CD14-positive monocyte (primary cell): ENCODE measurements around the gene BAD. TPM values are rescaled to one million over a fixed set of nuclear protein-coding genes. Genes with fewer than 3 reads are reported as not detected.
A peak's percentile ranks its signal among the peaks of the same experiment; 100 is the strongest.

Experiments
- DNase-seq, 3 donors: peaks; one replicate each; pipeline ENCODE4 v3.0.0-alpha.2; 2011 to 2022
- H2AFZ ChIP-seq: 2 replicates; pipeline ENCODE4 v1.6.0; 2012; ENCODE audit warnings: mild to moderate bottlenecking, low read depth, low read length, inconsistent platforms; ENCODE audit not compliant: insufficient read depth, poor library complexity, severe bottlenecking
- H3K27ac ChIP-seq, 2 donors: 1 replicate in 1 of 2; 2 replicates in 1 of 2; pipeline ENCODE4 v1.5.1; 2012 to 2013; ENCODE audit warnings: low read length in 2 of 2, control low read depth in 1 of 2, inconsistent platforms in 1 of 2, low read depth in 1 of 2, mild to moderate bottlenecking in 1 of 2
- H3K27me3 ChIP-seq, 2 donors: one replicate each; pipeline versions ENCODE4 v1.6.0 to v1.6.1; 2011 to 2013; ENCODE audit warnings: low read length in 2 of 2; ENCODE audit not compliant: control insufficient read depth in 2 of 2, insufficient read depth in 2 of 2
- H3K36me3 ChIP-seq, 2 donors: replicated peaks in 1 of 2; 1 replicate in 1 of 2; 2 replicates in 1 of 2; pipeline versions ENCODE4 v1.5.1 to v1.6.1; 2012 to 2013; ENCODE audit warnings: low read length in 2 of 2, control low read depth in 1 of 2, inconsistent platforms in 1 of 2, mild to moderate bottlenecking in 1 of 2; ENCODE audit not compliant: insufficient read depth in 2 of 2, control insufficient read depth in 1 of 2
- H3K4me1 ChIP-seq, 2 donors: 1 replicate in 1 of 2; 2 replicates in 1 of 2; pipeline versions ENCODE4 v1.5.1 to v1.6.1; 2012 to 2013; ENCODE audit warnings: low read length in 2 of 2, control low read depth in 1 of 2, inconsistent platforms in 1 of 2, mild to moderate bottlenecking in 1 of 2, moderate library complexity in 1 of 2; ENCODE audit not compliant: insufficient read depth in 2 of 2, control insufficient read depth in 1 of 2
- H3K4me2 ChIP-seq: replicated peaks from 2 replicates; pipeline ENCODE3; 2012; ENCODE audit warnings: low read length, moderate library complexity, mild to moderate bottlenecking; ENCODE audit not compliant: poor library complexity, severe bottlenecking; ENCODE audit errors: extremely low read depth
- H3K4me3 ChIP-seq, 3 experiments: fragments of 200-600 bp in 1 of 3; sonication (generic) in 1 of 3; replicated peaks in 1 of 3; 1 replicate in 2 of 3; 2 replicates in 1 of 3; pipeline ENCODE4 v1.5.1; 2011 to 2013; ENCODE audit warnings: low read length in 3 of 3, mild to moderate bottlenecking in 3 of 3, control low read depth in 2 of 3, low read depth in 2 of 3, inconsistent platforms in 1 of 3, moderate library complexity in 1 of 3
- H3K79me2 ChIP-seq: 2 replicates; pipeline ENCODE4 v1.6.0; 2012; ENCODE audit warnings: mild to moderate bottlenecking, control low read depth, inconsistent platforms, low read length, moderate library complexity; ENCODE audit not compliant: insufficient read depth
- H3K9ac ChIP-seq: 2 replicates; pipeline ENCODE4 v1.6.0; 2017; ENCODE audit warnings: low read length, mild to moderate bottlenecking; ENCODE audit not compliant: insufficient read depth, poor library complexity, severe bottlenecking
- H3K9me3 ChIP-seq, 2 donors: replicated peaks in 1 of 2; 1 replicate in 1 of 2; 2 replicates in 1 of 2; pipeline versions ENCODE4 v1.5.1 to v1.6.1; 2012 to 2013; ENCODE audit warnings: low read length in 2 of 2, control low read depth in 1 of 2; ENCODE audit not compliant: control insufficient read depth in 1 of 2, insufficient read depth in 1 of 2
- H4K20me1 ChIP-seq: 2 replicates; pipeline ENCODE4 v1.6.0; 2012; ENCODE audit warnings: mild to moderate bottlenecking, low read length, control low read depth, moderate library complexity; ENCODE audit not compliant: insufficient read depth
- H3K27ac Mint-ChIP-seq, 7 donors: one replicate each; pipeline ENCODE4 v1.8.0; 2020; ENCODE audit warnings: mild to moderate bottlenecking in 7 of 7, mixed read lengths in 7 of 7, moderate library complexity in 6 of 7, inconsistent platforms in 2 of 7
- H3K27me3 Mint-ChIP-seq, 3 donors: one replicate each; pipeline ENCODE4 v1.8.0; 2021 to 2022; ENCODE audit warnings: low read depth in 3 of 3, mild to moderate bottlenecking in 3 of 3, mixed read lengths in 3 of 3, moderate library complexity in 3 of 3, inconsistent platforms in 1 of 3
- H3K36me3 Mint-ChIP-seq, 2 donors: one replicate each; pipeline ENCODE4 v1.8.0; 2020; ENCODE audit warnings: mixed read lengths in 2 of 2, inconsistent platforms in 1 of 2, mild to moderate bottlenecking in 1 of 2
- H3K4me1 Mint-ChIP-seq: one replicate; pipeline ENCODE4 v1.8.0; 2020; ENCODE audit warnings: mild to moderate bottlenecking, mixed read lengths
- H3K4me3 Mint-ChIP-seq, 2 donors: one replicate each; pipeline ENCODE4 v1.8.0; 2020; ENCODE audit warnings: mild to moderate bottlenecking in 2 of 2, mixed read lengths in 2 of 2, moderate library complexity in 1 of 2
- H3K9me3 Mint-ChIP-seq, 7 donors: one replicate each; pipeline ENCODE4 v1.8.0; 2020 to 2022; ENCODE audit warnings: mixed read lengths in 7 of 7, mild to moderate bottlenecking in 6 of 7, moderate library complexity in 6 of 7, inconsistent platforms in 2 of 7
- WGBS: methylation state at CpG from one replicate; pipeline ENCODE4 v1.1.5; 2013; ENCODE audit warnings: missing lambda C conversion rate; ENCODE audit not compliant: insufficient coverage; 5-methylcytosine and 5-hydroxymethylcytosine counted together
- intact Hi-C, 2 donors: fragments of 100-400 bp; cut with micrococcal nuclease; formaldehyde crosslinking; loops; one replicate each; pipeline versions ENCODE4 v1.15.0 to v1.15.1; 2023
- polyA plus RNA-seq, 3 donors: library from polyadenylated mRNA; depleted of rRNA in 1 of 3; unstranded in 2 of 3; stranded (reverse) in 1 of 3; fragments of 300-500 nt in 2 of 3; fragments of >200 nt in 1 of 3; fragmentation: Illumina TruSeq in 2 of 3; gene quantifications; 1 replicate in 2 of 3; 2 replicates in 1 of 3; pipeline ENCODE4 v1.2.3, GENCODE V29; 2012 to 2021
- TF ChIP-seq, protein P1 (sequence below): fragments of 200-600 bp; IDR thresholded peaks from one replicate; pipeline ENCODE4 v1.8.0; 2022; ENCODE audit warnings: antibody characterized with exemption, mild to moderate bottlenecking

The BAD gene
- polyA plus RNA-seq, 3 donors: 21.1 to 63.2 (median 48.7) TPM

DNA sequence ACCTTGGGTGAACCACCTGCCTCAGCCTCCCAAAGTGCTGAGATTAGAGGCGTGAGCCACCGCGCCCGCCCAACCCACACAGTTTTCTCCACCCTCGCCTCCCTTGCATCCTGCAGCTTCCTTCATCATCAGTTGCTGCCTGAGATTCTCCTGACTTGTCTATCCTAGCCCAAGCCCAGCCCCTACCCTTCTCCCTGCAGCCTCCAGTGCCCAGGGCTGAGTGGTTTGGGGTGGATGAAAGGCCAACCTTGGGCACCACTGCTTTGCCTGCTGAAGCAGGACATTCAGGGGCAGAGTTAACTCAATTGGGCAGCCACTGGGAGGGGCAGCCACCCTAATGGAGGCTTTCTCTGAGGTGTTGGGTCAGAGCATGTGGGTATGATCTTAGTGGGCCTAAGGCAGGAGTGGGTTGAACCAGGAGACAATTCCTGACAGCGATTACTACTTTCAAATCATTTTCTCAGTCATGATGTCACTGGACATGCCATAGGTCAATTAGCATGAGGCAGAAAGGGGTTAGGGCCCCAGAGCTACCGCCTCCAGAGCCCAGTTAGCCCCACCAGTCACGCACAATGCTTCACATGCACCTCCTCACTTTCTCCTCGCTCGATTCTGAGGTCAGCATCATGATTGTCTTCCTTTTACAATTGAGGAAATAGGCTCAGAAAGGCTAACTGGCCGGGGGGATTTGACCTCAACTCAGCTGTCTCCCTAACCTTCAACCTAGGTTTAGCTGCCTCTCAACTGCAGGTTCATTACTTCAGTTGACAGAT is 44.6 kb downstream of the BAD start:
- H3K4me1 Mint-ChIP-seq: peaks cover 55% of the 10 kb centered on the region
- peaks cover 22 to 24% of the 10 kb centered on the region in 2 donors for H3K36me3 Mint-ChIP-seq

DNA sequence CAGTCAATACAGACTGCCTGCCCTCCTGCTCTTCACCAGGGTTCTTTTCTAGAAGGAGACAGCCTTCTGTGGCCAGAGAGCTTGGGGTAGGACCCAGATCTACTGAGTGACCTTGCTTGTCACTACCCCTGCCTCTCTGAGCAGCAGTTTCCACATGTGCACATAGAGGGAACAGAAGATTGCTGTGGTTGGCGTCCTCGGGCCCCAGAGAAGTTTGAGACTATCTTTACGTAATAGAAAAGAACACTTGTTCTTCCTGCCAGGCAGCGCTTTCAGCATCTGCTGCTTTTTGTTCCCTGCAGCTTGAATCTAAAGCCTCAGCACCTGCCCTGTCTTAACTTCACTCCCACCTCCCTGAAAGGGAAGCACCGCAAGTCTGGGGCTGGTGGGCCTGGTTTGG is 45.5 kb downstream of the BAD start:
- Histone ChIP-seq H3K4me3 (peak overlapping the region in 1 of 3 experiments; percentile 14), H3K79me2 (peaks cover 25% of the 10 kb centered on the region), H3K4me1 (peaks cover 59 to 71% of the 10 kb centered on the region in 2 donors), H3K4me2 (peak overlapping the region; percentile 23), H3K27ac (peak overlapping the region; percentile 96 to 100), H3K27me3 (peaks cover 0 to under 1% of the 10 kb centered on the region in 2 donors), H2AFZ (no peak overlapping the region), H3K9ac (peak overlapping the region; percentile 95), H3K9me3 (no peaks in the 10 kb centered on the region), H3K36me3 (peaks cover 9% of the 10 kb centered on the region in 2 donors), H4K20me1 (no peaks in the 10 kb centered on the region)
- peaks cover 18 to 21% of the 10 kb centered on the region in 2 donors for H3K36me3 Mint-ChIP-seq
- peak; percentile 59 to 72 (median 67) for DNase-seq
- 11% methylated on average over 4 of the region's 5 CpGs for WGBS
- peak overlapping the region; percentile 16 to 46 for H3K4me3 Mint-ChIP-seq
- peak overlapping the region; percentile 100 for H3K27ac Mint-ChIP-seq
- intact Hi-C loops: no loop called here
- peaks cover 55% of the 10 kb centered on the region for H3K4me1 Mint-ChIP-seq
- peaks cover 2 to 9% (median 9%) of the 10 kb centered on the region in 3 donors for H3K27me3 Mint-ChIP-seq
- H3K9me3 Mint-ChIP-seq: no peaks in the 10 kb centered on the region
- TF ChIP-seq, protein P1, sequence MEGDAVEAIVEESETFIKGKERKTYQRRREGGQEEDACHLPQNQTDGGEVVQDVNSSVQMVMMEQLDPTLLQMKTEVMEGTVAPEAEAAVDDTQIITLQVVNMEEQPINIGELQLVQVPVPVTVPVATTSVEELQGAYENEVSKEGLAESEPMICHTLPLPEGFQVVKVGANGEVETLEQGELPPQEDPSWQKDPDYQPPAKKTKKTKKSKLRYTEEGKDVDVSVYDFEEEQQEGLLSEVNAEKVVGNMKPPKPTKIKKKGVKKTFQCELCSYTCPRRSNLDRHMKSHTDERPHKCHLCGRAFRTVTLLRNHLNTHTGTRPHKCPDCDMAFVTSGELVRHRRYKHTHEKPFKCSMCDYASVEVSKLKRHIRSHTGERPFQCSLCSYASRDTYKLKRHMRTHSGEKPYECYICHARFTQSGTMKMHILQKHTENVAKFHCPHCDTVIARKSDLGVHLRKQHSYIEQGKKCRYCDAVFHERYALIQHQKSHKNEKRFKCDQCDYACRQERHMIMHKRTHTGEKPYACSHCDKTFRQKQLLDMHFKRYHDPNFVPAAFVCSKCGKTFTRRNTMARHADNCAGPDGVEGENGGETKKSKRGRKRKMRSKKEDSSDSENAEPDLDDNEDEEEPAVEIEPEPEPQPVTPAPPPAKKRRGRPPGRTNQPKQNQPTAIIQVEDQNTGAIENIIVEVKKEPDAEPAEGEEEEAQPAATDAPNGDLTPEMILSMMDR: no peak

More for the DNA sequence above, 44.6 kb downstream of the BAD start:
- DNase-seq: peak; percentile 97 to 100 (median 98)
- Histone ChIP-seq H2AFZ (no peak overlapping the region), H4K20me1 (no peaks in the 10 kb centered on the region), H3K4me3 (peak overlapping the region; percentile 40 to 84 (median 41)), H3K27me3 (no peaks in the 10 kb centered on the region), H3K79me2 (peaks cover 25% of the 10 kb centered on the region), H3K4me2 (peak overlapping the region; percentile 99), H3K36me3 (peaks cover 10 to 12% of the 10 kb centered on the region in 2 donors), H3K9me3 (no peaks in the 10 kb centered on the region), H3K4me1 (peaks cover 60 to 75% of the 10 kb centered on the region in 2 donors), H3K9ac (peak overlapping the region; percentile 95), H3K27ac (peak overlapping the region; percentile 96 to 100)
- WGBS: 44% methylated on average over 8 of the region's 11 CpGs
- TF ChIP-seq, protein P1: no peak
- intact Hi-C loops: loop anchor here (2.0 to 5.0 kb wide), 4 partner anchors 13 to 65 kb away; partner anchors contain the start of genes FERMT3 (in 2 of the 2), CATSPERZ (in 1 of the 2), ESRRA (in 1 of the 2) and NUDT22 (in 1 of the 2)
- no peaks in the 10 kb centered on the region for H3K9me3 Mint-ChIP-seq
- H3K27ac Mint-ChIP-seq: peak overlapping the region; percentile 100
- H3K27me3 Mint-ChIP-seq: peaks cover 2 to 9% (median 7%) of the 10 kb centered on the region in 3 donors
- H3K4me3 Mint-ChIP-seq: peak overlapping the region; percentile 87 to 92
